ENCODE data around the gene SGCA. TPM values are rescaled to one million over a fixed set of nuclear protein-coding genes. Genes with fewer than 3 reads are reported as not detected.

The SGCA gene
- total and polyA plus RNA-seq, 2 experiments from 2014 or later, result 0.19 TPM; not detected in 1

GRCh38 chr17:50130559-50131305, 35.1 kb upstream of the SGCA start:
- H3K27ac Mint-ChIP-seq, result no peak overlapping the region
- Histone ChIP-seq H3K4me2 (peak overlapping the region; percentile 82), H3F3A (replicated peaks; ENCODE audit: low read depth) (no peaks in the 10 kb centered on the region; the same call in 1 of the 2 replicates), H2AFZ (no peak overlapping the region; the same call in 1 of the 2 replicates), H3K79me2 (replicated peaks; ENCODE audit: insufficient read depth) (no peaks in the 10 kb centered on the region), H3K27me3 (ENCODE audit: insufficient read depth) (peaks cover 42% of the 10 kb centered on the region), H3K9me2 (ENCODE audit: insufficient read depth) (no peaks in the 10 kb centered on the region), H4K20me1 (replicated peaks; ENCODE audit: insufficient read depth) (no peaks in the 10 kb centered on the region), H3K4me1 (ENCODE audit: insufficient read depth) (peaks cover 37% of the 10 kb centered on the region), H3K27ac (ENCODE audit: low read depth) (no peak overlapping the region), H3K4me3 (peak overlapping the region; percentile 69), H3K36me3 (ENCODE audit: insufficient read depth) (no peaks in the 10 kb centered on the region)
- TF ChIP-seq POLR2AphosphoS5 (IDR thresholded peaks at IDR 0.05; ENCODE audit: low read depth) (no peak), NANOG (IDR thresholded peaks at IDR 0.05; ENCODE audit: borderline replicate concordance) (no peak), CTCF (conservative IDR thresholded peaks at IDR 0.05; ENCODE audit: low read depth in 2 of 2) (no peak), EZH2 (IDR thresholded peaks at IDR 0.05; ENCODE audit: low read depth, unreplicated experiment) (no peak), ZNF331 (CRISPR knock-in tag; IDR thresholded peaks at IDR 0.05; ENCODE audit: low read depth) (no peak), CREB1 (CRISPR knock-in tag; IDR thresholded peaks at IDR 0.05; ENCODE audit: low read depth) (no peak), EZH2phosphoT487 (IDR thresholded peaks at IDR 0.05; ENCODE audit: unreplicated experiment) (no peak), ETS1 (IDR thresholded peaks at IDR 0.05) (no peak), REST (IDR thresholded peaks at IDR 0.05; ENCODE audit: unreplicated experiment) (no peak), JUNB (IDR thresholded peaks at IDR 0.05; ENCODE audit: unreplicated experiment) (no peak), ZNF462 (CRISPR knock-in tag; IDR thresholded peaks at IDR 0.05) (no peak), ZNF114 (CRISPR knock-in tag; IDR thresholded peaks at IDR 0.05) (no peak), STAT1 (IDR thresholded peaks at IDR 0.05; ENCODE audit: unreplicated experiment) (no peak)
- peaks cover 60% of the 10 kb centered on the region for H3K4me1 Mint-ChIP-seq
- peak overlapping the region; percentile 71 for H3K4me3 Mint-ChIP-seq
- ATAC-seq, result peak; percentile 21
- DNase-seq (ENCODE audit: low spot score), result peak; percentile 81
- H3K27me3 Mint-ChIP-seq (ENCODE audit: insufficient read depth, low read depth, poor library complexity), result peaks cover 35% of the 10 kb centered on the region
- no peaks in the 10 kb centered on the region for H3K36me3 Mint-ChIP-seq (ENCODE audit: low read depth)
- H3K9me3 Mint-ChIP-seq, result no peaks in the 10 kb centered on the region

Data from GM23338 (cell line).